HFF-Myc (cell line): Measurements from ENCODE around the gene FAM193B.

ENCODE experiments used
- DNase-seq: peaks from one replicate; pipeline ENCODE4 v3.0.0-alpha.2; 2011; ENCODE audit warnings: low read depth; ENCODE audit errors: extremely low read depth
- H3K4me3 ChIP-seq: replicated peaks from 2 replicates; pipeline ENCODE4 v1.5.1; 2011; ENCODE audit warnings: low read depth, mild to moderate bottlenecking, control low read depth, low read length
- CTCF ChIP-seq: IDR thresholded peaks from 2 replicates; pipeline ENCODE4 v1.5.1; 2012; ENCODE audit warnings: mild to moderate bottlenecking, low read depth, low read length, control low read depth; ENCODE audit errors: missing control alignments

Gene FAM193B

DNA sequence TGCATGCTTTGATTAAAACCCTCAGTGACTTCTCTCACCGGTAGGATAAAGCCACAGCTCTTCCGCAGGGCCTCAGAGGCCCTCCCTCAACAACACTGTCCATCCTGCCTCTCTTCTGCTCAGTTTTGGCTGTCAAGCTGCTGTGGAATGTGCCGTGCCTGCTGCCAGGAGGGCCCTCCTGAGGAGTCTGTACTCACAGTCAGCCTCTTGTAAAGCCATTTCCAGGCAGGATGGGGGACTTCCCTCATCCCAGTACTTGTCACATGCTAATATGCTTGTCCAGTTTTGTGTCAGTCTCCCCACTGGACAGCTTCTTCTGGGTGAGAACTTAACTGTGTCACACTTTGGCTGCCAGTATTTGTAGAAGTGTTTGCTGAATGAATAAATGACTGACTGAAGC, 23.7 kb downstream of the FAM193B start:
- no peak for DNase-seq
- TF ChIP-seq CTCF, result no peak
- no peak overlapping the region for H3K4me3 ChIP-seq

DNA sequence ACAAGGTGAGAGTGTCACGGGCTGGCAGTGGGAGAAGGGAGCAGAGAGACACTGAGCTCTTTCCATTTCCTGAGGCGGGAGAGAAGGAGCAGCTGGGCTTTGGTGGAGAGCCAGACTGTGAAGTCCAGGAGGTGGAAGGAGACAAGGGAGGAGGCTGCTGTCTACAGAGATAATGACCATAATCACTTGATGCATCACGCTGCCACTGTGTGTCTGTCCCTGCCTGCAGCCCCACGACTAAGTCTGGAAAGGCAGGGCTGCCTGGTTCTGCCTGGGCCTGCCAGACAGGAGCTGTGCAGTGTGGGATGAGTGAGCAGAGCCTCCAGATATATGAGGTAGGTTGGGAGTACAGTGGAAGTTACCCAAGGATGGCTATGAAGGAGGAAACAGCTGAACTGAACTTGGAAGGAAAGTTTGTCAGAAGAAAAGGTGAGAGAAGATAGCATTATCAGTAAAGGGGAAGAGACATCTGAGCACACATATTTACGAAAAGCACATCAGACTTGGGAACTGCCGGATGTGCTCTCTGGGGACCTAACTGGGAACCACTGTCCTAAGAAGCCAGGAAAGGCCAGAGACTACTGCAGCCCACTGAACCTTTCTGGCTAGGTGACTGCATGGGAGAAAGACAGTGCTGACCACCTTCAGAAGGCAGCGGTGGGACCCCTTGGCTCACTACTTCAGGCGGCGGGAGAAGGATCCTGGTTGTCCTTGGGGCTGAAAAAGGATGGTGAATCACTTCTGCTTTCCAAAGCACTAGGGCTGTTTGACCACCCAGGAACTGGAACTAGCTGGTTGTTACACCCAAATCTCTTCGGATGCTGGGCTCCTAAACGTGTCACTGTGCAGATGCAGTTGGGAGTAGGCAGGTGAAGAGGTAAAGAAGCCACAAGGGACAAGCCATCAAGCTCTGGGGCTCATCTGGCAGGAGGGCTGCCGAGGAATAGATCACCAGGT, 24.8 kb downstream of the FAM193B start:
- no peak for TF ChIP-seq CTCF
- H3K4me3 ChIP-seq, result no peak overlapping the region
- DNase-seq, result no peak

DNA sequence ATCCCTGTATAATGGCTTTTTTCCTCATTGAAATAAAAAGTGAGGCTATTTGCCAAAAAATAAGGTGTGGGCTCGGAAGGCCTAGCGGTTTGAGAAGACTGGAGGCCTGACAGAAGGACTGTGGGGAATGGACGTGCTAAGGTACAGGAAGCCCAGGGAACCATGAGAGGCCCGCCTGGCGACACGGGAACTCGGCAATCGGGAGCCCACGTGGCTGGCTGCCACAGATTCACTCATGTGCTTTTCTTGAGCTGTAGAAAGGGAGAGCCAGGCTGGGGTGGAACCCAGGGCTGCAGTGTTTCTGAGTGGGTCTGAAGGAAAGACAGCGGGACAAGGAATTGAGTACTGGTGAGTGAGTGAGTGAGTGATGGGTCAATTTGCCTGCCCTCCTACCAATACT, 25.7 kb downstream of the FAM193B start:
- DNase-seq, result no peak
- no peak for TF ChIP-seq CTCF
- H3K4me3 ChIP-seq, result no peak overlapping the region

GRCh38 chr5:177527595-177527994, 26.8 kb downstream of the FAM193B start:
- no peak for TF ChIP-seq CTCF
- H3K4me3 ChIP-seq, result no peak overlapping the region
- DNase-seq, result no peak

GRCh38 chr5:177526791-177527190, 27.6 kb downstream of the FAM193B start:
- TF ChIP-seq CTCF, result no peak
- no peak overlapping the region for H3K4me3 ChIP-seq
- no peak for DNase-seq

- no peak for TF ChIP-seq CTCF
- DNase-seq, result no peak
- no peak overlapping the region for H3K4me3 ChIP-seq
Observed at GRCh38 chr5:177526191-177526590, 28.2 kb downstream of the FAM193B start.
